ENCODE data around the gene USP4. TPM values are rescaled to one million over a fixed set of nuclear protein-coding genes. Genes with fewer than 3 reads are reported as not detected.
"Not testable (repeated sequence)": the region's sequence is repeated elsewhere in the genome, so short reads cannot be mapped to it uniquely, and the experiment has no call there.

Gene USP4
- total RNA-seq, 1 donor from 2014 or later = 84.2 TPM

GRCh38 chr3:49351521-49352011, 11.7 kb upstream of the USP4 start:
- intact Hi-C loops (cut with micrococcal nuclease) = no loop called here

GRCh38 chr3:49349348-49350114, 9.7 kb upstream of the USP4 start:
- intact Hi-C loops (cut with micrococcal nuclease) = loop anchor here (10.0 kb wide), 1 partner anchor 255 kb away; the partner anchor contains the start of gene QRICH1

GRCh38 chr3:49348361-49348760, 8.5 kb upstream of the USP4 start:
- intact Hi-C loops (cut with micrococcal nuclease) = loop anchor here (10.0 kb wide), 1 partner anchor 254 kb away; the partner anchor contains the start of gene QRICH1

- intact Hi-C loops (cut with micrococcal nuclease) = loop anchor here (10.0 kb wide), 1 partner anchor 252 kb away; the partner anchor contains the start of gene QRICH1
Observed at GRCh38 chr3:49346797-49347251, 7.0 kb upstream of the USP4 start.

- intact Hi-C loops (cut with micrococcal nuclease) = loop anchor here (5.0 to 10.0 kb wide), 3 partner anchors 248 to 329 kb away; partner anchors contain the start of genes APEH, IMPDH2 and QRICH1
Observed at GRCh38 chr3:49343163-49343562, 3.3 kb upstream of the USP4 start.

GRCh38 chr3:49341996-49342395, 2.1 kb upstream of the USP4 start:
- intact Hi-C loops (cut with micrococcal nuclease) = loop anchor here (2.0 to 10.0 kb wide), 4 partner anchors 65 to 330 kb away; partner anchors contain the start of genes APEH, C3orf62, IMPDH2 and QRICH1

- intact Hi-C loops (cut with micrococcal nuclease) = no loop called here
Observed at GRCh38 chr3:49339581-49339940, 292 bp downstream of the USP4 start.

GRCh38 chr3:49333916-49334633, 5.8 kb downstream of the USP4 start:
- intact Hi-C loops (cut with micrococcal nuclease) = loop anchor here (2.0 kb wide), 1 partner anchor 115 kb away; no protein-coding TSS in a partner anchor

- intact Hi-C loops (cut with micrococcal nuclease) = loop anchor here (2.0 kb wide), 1 partner anchor 116 kb away; no protein-coding TSS in a partner anchor
Observed at GRCh38 chr3:49333091-49333490, 6.8 kb downstream of the USP4 start.

- intact Hi-C loops (cut with micrococcal nuclease) = no loop called here
Observed at GRCh38 chr3:49329186-49329585, 10.7 kb downstream of the USP4 start.

GRCh38 chr3:49328350-49328749, 11.5 kb downstream of the USP4 start:
- intact Hi-C loops (cut with micrococcal nuclease) = not testable (repeated sequence)

GRCh38 chr3:49327485-49327884, 12.4 kb downstream of the USP4 start:
- intact Hi-C loops (cut with micrococcal nuclease) = no loop called here

GRCh38 chr3:49324768-49325167, 15.1 kb downstream of the USP4 start:
- intact Hi-C loops (cut with micrococcal nuclease) = no loop called here

- intact Hi-C loops (cut with micrococcal nuclease) = no loop called here
Observed at GRCh38 chr3:49316696-49317457, 23.0 kb downstream of the USP4 start.

- intact Hi-C loops (cut with micrococcal nuclease) = no loop called here
Observed at GRCh38 chr3:49313896-49314688, 25.8 kb downstream of the USP4 start.

GRCh38 chr3:49311283-49311682, 28.6 kb downstream of the USP4 start:
- intact Hi-C loops (cut with micrococcal nuclease) = no loop called here

- intact Hi-C loops (cut with micrococcal nuclease) = no loop called here
Observed at GRCh38 chr3:49310677-49311076, 29.2 kb downstream of the USP4 start.

- intact Hi-C loops (cut with micrococcal nuclease) = no loop called here
Observed at GRCh38 chr3:49305608-49306007, 34.2 kb downstream of the USP4 start.

GRCh38 chr3:49302613-49303012, 37.2 kb downstream of the USP4 start:
- intact Hi-C loops (cut with micrococcal nuclease) = no loop called here

- intact Hi-C loops (cut with micrococcal nuclease) = no loop called here
Observed at GRCh38 chr3:49300595-49300994, 39.3 kb downstream of the USP4 start.
